Measurements from ENCODE around the gene NOBOX.
"Not testable (repeated sequence)": the region's sequence is repeated elsewhere in the genome, so short reads cannot be mapped to it uniquely, and the experiment has no call there.

- not testable (repeated sequence) for TF ChIP-seq CTCF, POLR2A (IDR thresholded peaks at IDR 0.05)
Observed at GRCh38 chr7:144362061-144362460, 41.4 kb downstream of the NOBOX start.
